ENCODE measurements around the gene DHFR. TPM values are rescaled to one million over a fixed set of nuclear protein-coding genes. Genes with fewer than 3 reads are reported as not detected.

Gene DHFR
- total RNA-seq, 1 experiment from 2014 or later = 72.2 TPM

GRCh38 chr5:80667384-80667783, 12.6 kb upstream of the DHFR start:
- H3K27me3 Mint-ChIP-seq (ENCODE audit: low read depth) = no peaks in the 10 kb centered on the region
- H2AFZ ChIP-seq (ENCODE audit: low read length) = no peak overlapping the region
- H3K4me1 Mint-ChIP-seq = peaks cover 0 to 5% of the 10 kb centered on the region in 2 experiments; a peak in 2 of 4 replicates
- no peak overlapping the region for H3K4ac ChIP-seq (ENCODE audit: low read depth, low read length)
- H2AK5ac ChIP-seq (ENCODE audit: insufficient read length, low read length) = no peak overlapping the region
- H2BK20ac ChIP-seq (ENCODE audit: low read depth, low read length, poor library complexity, severe bottlenecking) = no peak overlapping the region
- H3K4me1 ChIP-seq (ENCODE audit: insufficient read depth, low read length) = no peaks in the 10 kb centered on the region
- H3K36me3 Mint-ChIP-seq (ENCODE audit: insufficient read depth in 1 of 3, low read depth in 3 of 3) = peaks cover 22 to 56% (median 40%) of the 10 kb centered on the region in 3 experiments
- H4K5ac ChIP-seq (ENCODE audit: insufficient read length, low read depth, low read length) = no peak overlapping the region
- no peak overlapping the region for H3K56ac ChIP-seq (ENCODE audit: insufficient read length, low read depth, low read length)
- no peak overlapping the region for H3K14ac ChIP-seq (ENCODE audit: insufficient read depth, low read length)
- no peak for TF ChIP-seq CTCF (conservative IDR thresholded peaks at IDR 0.05)
- no peak overlapping the region for H3K9ac ChIP-seq (ENCODE audit: extremely low read depth, insufficient read length, low read length)
- no peak overlapping the region for H3K23ac ChIP-seq (ENCODE audit: insufficient read length, low read depth, low read length)
- no peak overlapping the region for H3K4me3 Mint-ChIP-seq
- H3K79me1 ChIP-seq (ENCODE audit: insufficient read depth, low read depth, low read length, poor library complexity, severe bottlenecking) = no peaks in the 10 kb centered on the region
- H3K4me2 ChIP-seq (ENCODE audit: insufficient read depth, insufficient read length, low read length) = no peak overlapping the region
- no peak overlapping the region for H2BK12ac ChIP-seq (ENCODE audit: insufficient read length, low read depth, low read length)
- no peaks in the 10 kb centered on the region for H3K23me2 ChIP-seq (ENCODE audit: insufficient read length, low read depth, low read length, poor library complexity, severe bottlenecking)
- H3K79me2 ChIP-seq (ENCODE audit: insufficient read depth, low read length) = no peaks in the 10 kb centered on the region
- no peaks in the 10 kb centered on the region for H3K9me3 ChIP-seq (ENCODE audit: control insufficient read depth, low read depth, low read length)
- no CpG with 5 or more reads among the region's 8 CpGs for WGBS (ENCODE audit: extremely low coverage, insufficient read length, low lambda C conversion rate)
- no peak overlapping the region for H2BK5ac ChIP-seq (ENCODE audit: insufficient read length, low read length)
- H2BK15ac ChIP-seq (ENCODE audit: low read depth, low read length) = no peak overlapping the region
- H3K18ac ChIP-seq (ENCODE audit: insufficient read length, low read depth, low read length) = no peak overlapping the region
- H4K8ac ChIP-seq (replicated peaks; ENCODE audit: insufficient read length, low read depth, low read length) = no peak overlapping the region
- H4K20me1 ChIP-seq (ENCODE audit: control insufficient read depth, insufficient read depth, insufficient read length) = no peaks in the 10 kb centered on the region
- no peak overlapping the region for H3T11ph ChIP-seq (ENCODE audit: low read length)
- no peak overlapping the region for H3K27ac ChIP-seq (ENCODE audit: insufficient read length, low read depth, low read length)
- H3K27ac Mint-ChIP-seq = no peak overlapping the region
- H2BK120ac ChIP-seq (ENCODE audit: low read depth, low read length, poor library complexity, severe bottlenecking) = no peak overlapping the region
- H3K9me3 Mint-ChIP-seq = no peaks in the 10 kb centered on the region
- DNase-seq = no peak
- H4K91ac ChIP-seq (ENCODE audit: insufficient read length, low read depth, low read length) = no peak overlapping the region
- H3K27me3 ChIP-seq (ENCODE audit: insufficient read depth, low read length) = no peaks in the 10 kb centered on the region
